HG03175 (cell line): Measurements from ENCODE around the gene HAGHL.
"Not testable (repeated sequence)": the region's sequence is repeated elsewhere in the genome, so short reads cannot be mapped to it uniquely, and the experiment has no call there.

Experiments used
- ATAC-seq: cut with Tn5 transposase; IDR thresholded peaks from one replicate; pipeline ENCODE4 v1.9.1; 2021; ENCODE audit warnings: mild to moderate bottlenecking, moderate library complexity; ENCODE audit not compliant: unreplicated experiment

HAGHL gene

GRCh38 chr16:686459-687260, 40.2 kb upstream of the HAGHL start:
- no peak for ATAC-seq

- ATAC-seq, result no peak
Observed at GRCh38 chr16:687499-687898, 39.4 kb upstream of the HAGHL start.

- ATAC-seq, result no peak
Observed at GRCh38 chr16:689175-689897, 37.6 kb upstream of the HAGHL start.

- ATAC-seq, result not testable (repeated sequence)
Observed at GRCh38 chr16:691242-691641, 35.7 kb upstream of the HAGHL start.

GRCh38 chr16:692356-693108, 34.4 kb upstream of the HAGHL start:
- ATAC-seq, result no peak

- no peak for ATAC-seq
Observed at GRCh38 chr16:693364-693763, 33.5 kb upstream of the HAGHL start.

GRCh38 chr16:693766-694165, 33.1 kb upstream of the HAGHL start:
- ATAC-seq, result no peak

- ATAC-seq, result no peak
Observed at GRCh38 chr16:694187-694862, 32.6 kb upstream of the HAGHL start.

- no peak for ATAC-seq
Observed at GRCh38 chr16:694863-695354, 32.0 kb upstream of the HAGHL start.

GRCh38 chr16:695355-696089, 31.4 kb upstream of the HAGHL start:
- no peak for ATAC-seq

- no peak for ATAC-seq
Observed at GRCh38 chr16:698911-699671, 27.8 kb upstream of the HAGHL start.

GRCh38 chr16:700684-701584, 26.0 kb upstream of the HAGHL start:
- no peak for ATAC-seq

- no peak for ATAC-seq
Observed at GRCh38 chr16:702341-702740, 24.6 kb upstream of the HAGHL start.

- ATAC-seq, result no peak
Observed at GRCh38 chr16:703406-703805, 23.5 kb upstream of the HAGHL start.

GRCh38 chr16:704047-704446, 22.9 kb upstream of the HAGHL start:
- ATAC-seq, result no peak

GRCh38 chr16:704552-705380, 22.1 kb upstream of the HAGHL start:
- ATAC-seq, result no peak

- no peak for ATAC-seq
Observed at GRCh38 chr16:705431-706188, 21.3 kb upstream of the HAGHL start, which contains the start of gene FBXL16. Gene FBXL16 (minus strand): TSS chr16:705801. CDS start chr16:697405, 8,396 bp downstream.
